Thyroid gland (tissue), 4 donors: ENCODE data around the gene UBA52.

Source experiments
- CTCF ChIP-seq, 6 experiments: fragments of 200-600 bp in 3 of 6; fragments of 450-650 bp in 3 of 6; sonication (generic) in 3 of 6; IDR thresholded peaks; one replicate each; pipeline ENCODE4 v1.5.1; 2016 to 2019; ENCODE audit warnings: antibody characterized with exemption in 6 of 6, mild to moderate bottlenecking in 2 of 6, inconsistent platforms in 1 of 6, moderate library complexity in 1 of 6
- POLR2A ChIP-seq, 2 donors: fragments of 450-650 bp; IDR thresholded peaks; one replicate each; pipeline ENCODE4 v1.6.1; 2017; ENCODE audit warnings: antibody characterized with exemption in 2 of 2, mild to moderate bottlenecking in 2 of 2, moderate library complexity in 1 of 2

- TF ChIP-seq POLR2A (IDR thresholded peaks at IDR 0.05) (no peak), CTCF (IDR thresholded peaks at IDR 0.05) (no peak)
Measured at GRCh38 chr19:18612051-18612771, 40.6 kb downstream of the UBA52 start.
